AG09309 (cell line): Measurements from ENCODE around the gene BOD1L1.

ENCODE experiments used
- DNase-seq: peaks from one replicate; pipeline ENCODE4 v3.0.0-alpha.2; 2010; ENCODE audit warnings: low read depth
- H3K4me3 ChIP-seq: 2 replicates; pipeline ENCODE4 v1.5.1; 2011; ENCODE audit warnings: mild to moderate bottlenecking, low read depth, low read length, moderate library complexity; ENCODE audit not compliant: control insufficient read depth
- TF ChIP-seq, protein P1 (sequence below): IDR thresholded peaks from 2 replicates; pipeline ENCODE4 v1.5.1; 2011; ENCODE audit warnings: mild to moderate bottlenecking, low read depth, low read length, inconsistent platforms; ENCODE audit not compliant: insufficient read depth, control insufficient read depth; ENCODE audit errors: missing control alignments

BOD1L1 gene

GRCh38 chr4:13627606-13628311, at the start of gene BOD1L1:
Gene BOD1L1, minus strand, starts transcription at chr4:13627725. Its CDS starts 138 bp downstream, at chr4:13627587.
- TF ChIP-seq, protein P1, sequence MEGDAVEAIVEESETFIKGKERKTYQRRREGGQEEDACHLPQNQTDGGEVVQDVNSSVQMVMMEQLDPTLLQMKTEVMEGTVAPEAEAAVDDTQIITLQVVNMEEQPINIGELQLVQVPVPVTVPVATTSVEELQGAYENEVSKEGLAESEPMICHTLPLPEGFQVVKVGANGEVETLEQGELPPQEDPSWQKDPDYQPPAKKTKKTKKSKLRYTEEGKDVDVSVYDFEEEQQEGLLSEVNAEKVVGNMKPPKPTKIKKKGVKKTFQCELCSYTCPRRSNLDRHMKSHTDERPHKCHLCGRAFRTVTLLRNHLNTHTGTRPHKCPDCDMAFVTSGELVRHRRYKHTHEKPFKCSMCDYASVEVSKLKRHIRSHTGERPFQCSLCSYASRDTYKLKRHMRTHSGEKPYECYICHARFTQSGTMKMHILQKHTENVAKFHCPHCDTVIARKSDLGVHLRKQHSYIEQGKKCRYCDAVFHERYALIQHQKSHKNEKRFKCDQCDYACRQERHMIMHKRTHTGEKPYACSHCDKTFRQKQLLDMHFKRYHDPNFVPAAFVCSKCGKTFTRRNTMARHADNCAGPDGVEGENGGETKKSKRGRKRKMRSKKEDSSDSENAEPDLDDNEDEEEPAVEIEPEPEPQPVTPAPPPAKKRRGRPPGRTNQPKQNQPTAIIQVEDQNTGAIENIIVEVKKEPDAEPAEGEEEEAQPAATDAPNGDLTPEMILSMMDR, result peak; percentile 49
- peak within 1 kb of the TSS; percentile 64 for H3K4me3 ChIP-seq
- peak; percentile 65 for DNase-seq

GRCh38 chr4:13674971-13675370, 47.4 kb upstream of the BOD1L1 start:
- TF ChIP-seq, protein P1, result no peak
- no peak overlapping the region for H3K4me3 ChIP-seq
- no peak for DNase-seq

DNA sequence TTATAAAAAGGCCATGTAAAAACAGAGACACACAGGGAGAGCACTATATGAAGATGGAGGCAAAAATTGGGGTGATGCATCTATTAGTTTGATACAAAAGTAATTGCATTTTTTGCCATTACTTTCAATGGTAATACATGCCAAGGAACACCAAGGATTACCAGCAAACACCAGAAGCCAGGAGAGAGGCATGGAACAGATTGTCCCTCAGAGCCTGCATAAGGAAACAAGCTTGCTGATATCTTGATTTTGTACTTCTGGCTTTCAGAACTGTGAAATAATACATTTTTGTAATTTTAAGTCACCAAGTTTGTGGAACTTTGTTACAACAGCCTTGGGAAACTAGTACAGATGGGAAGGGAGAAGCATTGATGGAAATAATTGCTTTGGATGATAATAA, 45.6 kb upstream of the BOD1L1 start:
- TF ChIP-seq, protein P1, result no peak
- no peak for DNase-seq
- H3K4me3 ChIP-seq, result no peak overlapping the region

DNA sequence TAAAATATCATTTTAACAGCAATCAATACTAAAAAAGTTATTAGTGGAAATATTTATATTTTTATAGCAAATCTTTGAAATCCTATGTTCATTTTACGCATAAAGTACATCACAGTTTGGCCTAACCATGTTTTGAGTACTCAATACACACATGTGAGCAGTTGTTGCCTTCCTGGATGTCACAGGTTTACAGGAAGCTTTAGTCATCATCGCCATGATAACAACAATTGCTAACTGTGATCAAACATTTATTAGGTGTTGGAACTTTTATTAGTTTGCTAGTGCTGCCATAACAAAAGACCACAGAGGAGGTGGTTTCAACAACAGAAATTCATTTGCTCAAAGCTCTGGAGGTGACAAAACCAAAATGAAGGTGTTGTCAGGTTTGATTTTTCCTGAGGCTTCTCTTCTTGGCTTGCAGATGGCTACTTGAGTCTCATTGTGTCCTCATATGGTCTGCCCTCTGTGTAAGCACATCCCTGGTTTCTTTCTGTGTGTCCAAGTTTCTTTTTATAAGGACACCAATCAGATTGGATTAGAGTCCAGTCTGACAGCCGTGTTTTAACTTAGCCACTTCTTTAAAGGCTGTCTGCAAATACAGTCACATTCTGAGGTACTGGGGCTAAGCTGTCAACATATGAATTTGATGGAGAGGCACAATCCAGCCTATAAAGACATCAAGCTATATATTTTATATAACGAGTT, 43.1 kb upstream of the BOD1L1 start:
- no peak overlapping the region for H3K4me3 ChIP-seq
- no peak for DNase-seq
- TF ChIP-seq, protein P1, result no peak

DNA sequence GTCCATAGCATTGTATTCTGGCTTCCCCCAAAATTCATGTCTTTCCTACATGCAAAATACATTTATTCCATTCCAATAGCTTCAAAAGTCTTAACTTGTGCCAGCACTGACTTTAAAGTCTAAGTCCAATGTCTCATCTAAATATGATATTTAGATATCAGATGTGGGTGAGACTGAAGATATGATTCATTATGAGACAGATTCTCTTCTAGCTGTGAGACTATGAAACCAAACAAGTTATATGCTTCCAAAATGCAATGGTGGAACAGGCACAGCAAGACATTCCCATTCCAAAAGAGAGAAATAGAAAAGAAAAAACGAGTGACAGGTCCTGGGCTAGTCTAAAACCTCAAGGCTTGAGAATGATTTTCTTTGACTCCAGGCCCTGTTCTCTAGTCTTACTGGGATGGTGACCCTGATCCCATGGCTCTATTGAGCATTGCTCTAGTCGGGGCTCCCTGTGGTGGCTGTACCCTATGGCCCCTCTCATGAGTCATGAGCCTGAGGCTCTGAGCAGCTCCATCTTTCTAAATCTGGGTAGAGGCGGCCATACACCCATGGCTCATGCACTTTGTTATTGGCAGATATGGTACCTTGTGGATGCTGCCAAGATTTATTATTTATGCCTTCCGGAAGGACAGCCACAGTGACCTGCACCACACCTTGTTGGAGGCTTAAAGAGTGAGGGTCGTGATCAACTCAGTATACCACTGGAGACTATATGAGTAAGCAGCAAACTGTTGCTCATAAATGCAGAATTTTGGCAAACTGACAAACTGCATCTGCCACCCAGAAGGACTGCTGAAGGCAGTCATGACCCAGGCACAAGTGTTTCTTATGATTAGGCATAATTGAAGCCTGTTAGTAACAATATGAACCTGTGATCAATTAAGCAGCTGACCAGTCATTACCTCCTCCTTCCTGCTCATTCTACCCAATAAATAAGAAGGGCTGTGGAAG, 38.5 kb upstream of the BOD1L1 start:
- TF ChIP-seq, protein P1, result no peak
- H3K4me3 ChIP-seq, result no peak overlapping the region
- DNase-seq, result no peak

DNA sequence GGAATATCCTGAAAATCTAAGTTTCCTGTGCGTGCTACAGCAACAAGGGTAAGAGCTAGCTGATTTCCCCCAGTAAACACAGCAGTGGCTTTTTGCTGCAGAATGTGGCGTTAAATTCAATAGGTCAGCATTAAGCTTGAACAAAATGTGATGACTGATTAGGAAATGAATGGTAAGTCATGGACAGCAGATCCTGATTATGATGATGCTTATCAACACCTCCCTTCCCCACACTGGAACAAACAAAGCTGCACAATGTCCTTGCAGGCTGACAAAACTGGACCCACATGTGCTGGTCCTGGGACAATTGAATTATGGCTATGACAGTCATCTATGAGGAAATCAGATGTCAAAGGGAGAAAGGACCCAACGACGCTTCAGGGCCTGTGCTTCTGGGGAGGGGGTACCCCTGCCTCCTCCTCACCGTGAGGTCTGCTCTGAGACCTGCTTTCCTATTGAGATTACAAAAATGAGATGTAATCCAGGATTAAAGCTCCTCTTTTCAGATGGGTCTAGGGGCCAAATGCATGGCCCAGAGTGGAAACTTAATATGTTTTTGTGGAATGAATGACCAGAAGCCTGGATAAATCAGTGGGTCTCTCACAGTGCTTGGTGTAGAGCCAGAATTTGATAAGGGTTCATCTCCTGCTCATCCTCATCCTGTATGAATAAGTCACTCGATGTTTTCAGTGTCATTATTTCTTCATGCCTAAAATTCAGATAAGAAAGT, 32.0 kb upstream of the BOD1L1 start:
- TF ChIP-seq, protein P1, result no peak
- no peak for DNase-seq
- H3K4me3 ChIP-seq, result no peak overlapping the region
